Type B pancreatic cell (in vitro differentiated cells): ENCODE data around the gene INSM1. TPM values are rescaled to one million over a fixed set of nuclear protein-coding genes. Genes with fewer than 3 reads are reported as not detected.

Experiments used
- DNase-seq: peaks from one replicate; pipeline ENCODE4 v3.0.0; 2021; ENCODE audit warnings: mixed read lengths; ENCODE audit not compliant: unreplicated experiment; ENCODE audit errors: extremely low spot score
- H3K27ac Mint-ChIP-seq: 2 replicates; pipeline ENCODE4 v1.8.0; 2021; ENCODE audit warnings: mild to moderate bottlenecking, mixed read lengths
- H3K27me3 Mint-ChIP-seq: 2 replicates; pipeline ENCODE4 v1.8.0; 2021; ENCODE audit warnings: mixed read lengths
- H3K36me3 Mint-ChIP-seq: 2 replicates; pipeline ENCODE4 v1.8.0; 2021; ENCODE audit warnings: mixed read lengths
- H3K4me1 Mint-ChIP-seq: one replicate; pipeline ENCODE4 v1.8.0; 2021; ENCODE audit warnings: mixed read lengths; ENCODE audit not compliant: unreplicated experiment
- H3K4me3 Mint-ChIP-seq: 2 replicates; pipeline ENCODE4 v1.8.0; 2021; ENCODE audit warnings: mild to moderate bottlenecking, mixed read lengths
- H3K9me3 Mint-ChIP-seq: 2 replicates; pipeline ENCODE4 v1.8.0; 2021; ENCODE audit warnings: mixed read lengths
- total RNA-seq: library from RNA; stranded (reverse); gene quantifications from 2 replicates; pipeline ENCODE4 v1.2.1, GENCODE V29; 2021; ENCODE audit warnings: low replicate concordance
- TF ChIP-seq, protein P1 (sequence below): fragments of 200-600 bp; sonication (generic); conservative IDR thresholded peaks from 2 replicates; pipeline ENCODE4 v1.5.0; 2021; ENCODE audit warnings: antibody characterized with exemption, mild to moderate bottlenecking

INSM1 gene
- total RNA-seq, 1 donor from 2014 or later = 36.0 TPM

DNA sequence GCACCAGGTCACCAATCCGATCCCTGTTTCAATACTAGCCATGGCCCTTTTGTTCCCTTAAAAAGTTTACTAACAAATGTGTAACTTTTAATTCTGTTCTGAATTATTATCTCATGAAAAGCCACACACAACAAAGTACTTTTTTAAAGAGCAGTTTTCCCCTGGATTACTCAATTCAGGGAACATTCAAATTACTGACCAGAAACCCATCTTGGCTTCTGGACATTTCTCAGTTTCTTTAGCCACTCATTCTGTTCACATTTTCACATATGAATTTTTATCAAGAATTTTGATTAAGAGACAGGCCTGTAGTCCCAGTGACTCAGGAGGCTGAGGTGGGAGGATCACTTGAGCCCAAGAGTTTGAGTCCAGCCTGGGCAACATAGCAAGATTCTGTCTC, 47.4 kb downstream of the INSM1 start:
- no peak overlapping the region for H3K27ac Mint-ChIP-seq
- H3K27me3 Mint-ChIP-seq = peaks cover 5% of the 10 kb centered on the region
- DNase-seq = no peak
- peaks cover 9% of the 10 kb centered on the region for H3K36me3 Mint-ChIP-seq
- peaks cover 30% of the 10 kb centered on the region for H3K4me1 Mint-ChIP-seq
- TF ChIP-seq, protein P1, sequence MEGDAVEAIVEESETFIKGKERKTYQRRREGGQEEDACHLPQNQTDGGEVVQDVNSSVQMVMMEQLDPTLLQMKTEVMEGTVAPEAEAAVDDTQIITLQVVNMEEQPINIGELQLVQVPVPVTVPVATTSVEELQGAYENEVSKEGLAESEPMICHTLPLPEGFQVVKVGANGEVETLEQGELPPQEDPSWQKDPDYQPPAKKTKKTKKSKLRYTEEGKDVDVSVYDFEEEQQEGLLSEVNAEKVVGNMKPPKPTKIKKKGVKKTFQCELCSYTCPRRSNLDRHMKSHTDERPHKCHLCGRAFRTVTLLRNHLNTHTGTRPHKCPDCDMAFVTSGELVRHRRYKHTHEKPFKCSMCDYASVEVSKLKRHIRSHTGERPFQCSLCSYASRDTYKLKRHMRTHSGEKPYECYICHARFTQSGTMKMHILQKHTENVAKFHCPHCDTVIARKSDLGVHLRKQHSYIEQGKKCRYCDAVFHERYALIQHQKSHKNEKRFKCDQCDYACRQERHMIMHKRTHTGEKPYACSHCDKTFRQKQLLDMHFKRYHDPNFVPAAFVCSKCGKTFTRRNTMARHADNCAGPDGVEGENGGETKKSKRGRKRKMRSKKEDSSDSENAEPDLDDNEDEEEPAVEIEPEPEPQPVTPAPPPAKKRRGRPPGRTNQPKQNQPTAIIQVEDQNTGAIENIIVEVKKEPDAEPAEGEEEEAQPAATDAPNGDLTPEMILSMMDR = no peak
- no peak overlapping the region for H3K4me3 Mint-ChIP-seq
- no peaks in the 10 kb centered on the region for H3K9me3 Mint-ChIP-seq

DNA sequence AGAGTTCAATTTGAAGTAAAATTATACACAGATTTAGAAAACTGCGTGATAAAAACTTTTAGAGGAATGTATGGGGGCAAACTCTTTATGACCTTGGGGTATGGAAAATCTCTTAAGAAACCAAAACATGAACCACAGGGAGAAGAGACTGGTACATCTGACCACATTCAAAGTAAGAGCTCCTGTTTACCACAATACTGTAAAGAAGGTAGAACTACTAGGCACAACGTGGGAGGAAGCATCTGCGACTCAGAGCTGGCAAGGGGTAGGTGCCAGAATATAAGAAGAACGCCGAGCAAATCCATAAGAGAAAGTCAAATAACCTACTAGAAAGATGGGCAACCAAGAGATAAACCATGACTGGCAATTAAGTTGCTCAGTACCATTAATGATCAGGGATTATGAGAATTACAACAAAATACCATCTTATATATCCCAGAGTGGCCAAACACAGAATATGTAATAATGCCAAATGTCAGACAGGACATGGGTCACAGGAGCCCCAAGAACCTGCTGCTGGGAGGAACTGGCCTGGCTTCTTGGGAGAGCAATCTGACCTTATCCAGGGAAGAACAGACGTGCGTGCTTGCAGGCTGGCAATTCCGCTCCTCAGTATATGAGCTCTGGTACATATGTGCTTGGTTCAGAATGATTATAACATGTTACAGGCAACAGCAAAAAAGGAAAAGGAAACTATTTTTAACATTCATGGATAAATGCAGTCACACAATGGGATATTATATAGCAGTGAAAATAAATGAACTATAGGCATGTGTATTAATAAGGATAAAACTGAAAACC, 50.2 kb downstream of the INSM1 start:
- Mint-ChIP-seq H3K36me3 (peaks cover 15% of the 10 kb centered on the region), H3K27me3 (no peaks in the 10 kb centered on the region), H3K27ac (no peak overlapping the region), H3K4me1 (peaks cover 14% of the 10 kb centered on the region), H3K4me3 (no peak overlapping the region), H3K9me3 (no peaks in the 10 kb centered on the region)
- TF ChIP-seq, protein P1 = no peak
- DNase-seq = no peak
